GM23338 (cell line): ENCODE measurements around the gene ZPBP.

Source experiments
- CREB1 ChIP-seq: fragments of 250-450 bp; sonication (Bioruptor Pico); IDR thresholded peaks from 2 replicates; pipeline ENCODE4 v1.5.0; 2020; ENCODE audit warnings: low read depth, mild to moderate bottlenecking, moderate library complexity
- CTCF ChIP-seq, 2 experiments: fragments of 200-600 bp in 1 of 2; sonication (generic) in 1 of 2; conservative IDR thresholded peaks; 2 replicates each; pipeline versions ENCODE4 v1.5.1 to v1.6.1; 2016 to 2017; ENCODE audit warnings: antibody characterized with exemption in 2 of 2, low read depth in 2 of 2, mild to moderate bottlenecking in 2 of 2, moderate library complexity in 1 of 2
- ETS1 ChIP-seq: IDR thresholded peaks from 2 replicates; pipeline ENCODE4 v1.6.1; 2016; ENCODE audit warnings: antibody characterized with exemption
- EZH2 ChIP-seq: fragments of 200-600 bp; sonication (generic); IDR thresholded peaks from one replicate; pipeline ENCODE4 v1.8.0; 2017; ENCODE audit warnings: antibody characterized with exemption, mild to moderate bottlenecking, low read depth; ENCODE audit not compliant: unreplicated experiment
- EZH2phosphoT487 ChIP-seq: fragments of 200-600 bp; sonication (generic); IDR thresholded peaks from one replicate; pipeline ENCODE4 v1.8.1; 2018; ENCODE audit warnings: antibody characterized with exemption; ENCODE audit not compliant: unreplicated experiment
- NANOG ChIP-seq: IDR thresholded peaks from 2 replicates; pipeline ENCODE4 v1.6.1; 2016; ENCODE audit warnings: antibody characterized with exemption, borderline replicate concordance
- POLR2AphosphoS5 ChIP-seq: IDR thresholded peaks from 2 replicates; pipeline ENCODE4 v1.6.1; 2016; ENCODE audit warnings: antibody characterized with exemption, low read depth
- REST ChIP-seq: IDR thresholded peaks from one replicate; pipeline ENCODE4 v1.6.1; 2018; ENCODE audit warnings: antibody characterized with exemption; ENCODE audit not compliant: unreplicated experiment
- STAT1 ChIP-seq: IDR thresholded peaks from one replicate; pipeline ENCODE4 v1.6.1; 2016; ENCODE audit warnings: antibody characterized with exemption; ENCODE audit not compliant: unreplicated experiment

GRCh38 chr7:50112250-50112649 is 19.2 kb upstream of the ZPBP start:
- TF ChIP-seq CTCF (conservative IDR thresholded peaks at IDR 0.05; ENCODE audit: low read depth in 2 of 2) (no peak), POLR2AphosphoS5 (no peak), REST (no peak), EZH2phosphoT487 (no peak), CREB1 (CRISPR knock-in tag) (no peak), EZH2 (no peak), STAT1 (no peak), ETS1 (no peak), NANOG (no peak)
